AG10803 (cell line): Measurements from ENCODE around the gene SOST.

Experiments used
- DNase-seq: peaks from one replicate; pipeline ENCODE4 v3.0.0; 2010; ENCODE audit warnings: low read depth
- H3K4me3 ChIP-seq: 2 replicates; pipeline ENCODE4 v1.5.1; 2011; ENCODE audit warnings: mild to moderate bottlenecking, low read length, control low read depth
- CTCF ChIP-seq: conservative IDR thresholded peaks from 2 replicates; pipeline ENCODE4 v1.5.1; 2011; ENCODE audit warnings: mild to moderate bottlenecking, low read length, control low read depth, inconsistent platforms

Gene SOST

GRCh38 chr17:43772877-43773648 lies 14.5 kb upstream of the SOST start:
- DNase-seq: no peak
- no peak overlapping the region for H3K4me3 ChIP-seq
- no peak for TF ChIP-seq CTCF

- no peak overlapping the region for H3K4me3 ChIP-seq
- no peak for DNase-seq
- no peak for TF ChIP-seq CTCF
Measured at GRCh38 chr17:43771463-43771862, 12.9 kb upstream of the SOST start.

- no peak for TF ChIP-seq CTCF
- H3K4me3 ChIP-seq: no peak overlapping the region
- DNase-seq: no peak
Measured at GRCh38 chr17:43770957-43771356, 12.4 kb upstream of the SOST start.

GRCh38 chr17:43769859-43770258 lies 11.3 kb upstream of the SOST start:
- H3K4me3 ChIP-seq: no peak overlapping the region
- DNase-seq: no peak
- TF ChIP-seq CTCF: no peak

- no peak for TF ChIP-seq CTCF
- no peak for DNase-seq
- H3K4me3 ChIP-seq: no peak overlapping the region
Measured at GRCh38 chr17:43769426-43769825, 10.8 kb upstream of the SOST start.

GRCh38 chr17:43768943-43769342 lies 10.4 kb upstream of the SOST start:
- no peak for TF ChIP-seq CTCF
- H3K4me3 ChIP-seq: no peak overlapping the region
- DNase-seq: no peak

- TF ChIP-seq CTCF: no peak
- no peak for DNase-seq
- H3K4me3 ChIP-seq: no peak overlapping the region
Measured at GRCh38 chr17:43768382-43768781, 9.8 kb upstream of the SOST start.
